Skin epidermis (tissue), 12 donors: ENCODE results near the gene UPB1.
"Not testable (repeated sequence)": the region's sequence is repeated elsewhere in the genome, so short reads cannot be mapped to it uniquely, and the experiment has no call there.

Source experiments
- H3K27ac ChIP-seq, 21 experiments: fragments of 200-600 bp; sonication (generic) in 11 of 21; one replicate each; pipeline ENCODE4 v1.5.0; 2020; ENCODE audit warnings: mild to moderate bottlenecking in 3 of 21, inconsistent platforms in 2 of 21, moderate library complexity in 2 of 21
- H3K4me3 ChIP-seq, 7 experiments: fragments of 200-600 bp; sonication (generic) in 2 of 7; one replicate each; pipeline ENCODE4 v1.5.0; 2020; ENCODE audit warnings: inconsistent platforms in 2 of 7, mild to moderate bottlenecking in 2 of 7, moderate library complexity in 1 of 7

The UPB1 gene

DNA sequence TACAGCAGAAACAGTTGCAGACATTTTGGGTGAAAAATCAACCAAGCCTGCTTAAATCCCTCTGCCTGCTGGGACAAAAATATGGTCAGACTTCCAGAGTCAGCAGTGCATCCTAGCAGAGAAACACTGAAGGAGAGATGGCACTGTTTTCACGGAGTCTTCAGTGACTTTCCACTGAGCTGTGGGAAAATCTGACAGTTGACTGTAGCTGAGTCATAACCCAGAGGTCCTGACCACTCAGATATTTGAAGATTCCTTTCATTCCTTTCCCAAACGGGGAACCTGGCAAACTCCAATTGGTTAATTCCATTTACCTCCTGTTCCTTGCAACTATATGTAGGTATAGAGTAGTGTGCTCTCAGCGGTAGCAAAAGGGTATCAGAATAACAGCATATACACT is 20.9 kb upstream of the UPB1 start:
- Histone ChIP-seq H3K4me3 (no peak overlapping the region), H3K27ac (peak overlapping the region in 3 of 21 experiments; percentile 3 to 56 (median 40))

DNA sequence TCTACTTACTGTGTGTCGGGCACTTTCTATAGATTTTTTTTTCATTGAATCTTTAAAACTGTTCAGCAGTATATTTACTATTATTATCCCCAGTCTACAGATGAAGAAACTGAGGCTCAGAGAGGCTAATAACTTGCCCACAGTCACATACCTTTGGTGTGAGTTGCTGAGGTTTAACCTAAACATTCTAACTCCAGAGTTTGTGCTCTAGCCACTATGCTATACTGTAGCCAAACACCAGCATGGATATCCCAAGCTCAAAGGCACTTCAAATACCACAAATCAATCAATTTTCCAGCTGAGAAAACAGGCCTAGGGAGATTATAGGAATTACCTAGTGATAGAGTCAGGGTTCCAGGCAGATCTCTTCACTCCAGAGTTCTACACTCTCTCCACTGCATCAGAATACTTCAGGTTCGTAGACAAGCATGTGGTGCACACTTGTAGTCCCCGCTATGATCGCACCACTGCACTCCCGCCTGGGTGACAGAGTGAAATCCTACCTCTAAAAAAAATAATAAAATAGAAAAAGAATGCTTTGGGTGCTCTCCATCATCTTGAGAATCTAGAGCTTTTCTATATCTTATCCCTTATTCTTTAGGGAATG is 20.4 kb upstream of the UPB1 start:
- Histone ChIP-seq H3K27ac (no peak overlapping the region), H3K4me3 (no peak overlapping the region)

DNA sequence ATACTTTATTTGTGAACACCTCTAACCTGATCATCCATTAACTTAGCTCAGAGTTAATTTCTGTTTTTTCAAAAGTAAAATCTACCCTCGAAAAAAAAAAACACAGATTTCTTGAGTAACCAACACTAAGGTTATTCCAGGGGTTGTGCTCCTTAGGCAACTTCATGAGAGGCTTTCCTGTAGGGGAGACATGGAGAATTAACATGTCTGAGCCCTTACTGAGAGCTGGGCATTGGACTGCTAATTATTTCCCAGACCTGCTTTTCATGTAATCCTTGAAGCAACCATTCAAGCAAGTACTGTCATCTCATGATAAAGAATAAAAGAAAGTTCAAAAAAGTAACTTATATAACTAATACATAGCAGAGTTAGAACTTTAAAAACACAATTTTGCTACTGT is 13.5 kb upstream of the UPB1 start:
- Histone ChIP-seq H3K4me3 (no peak overlapping the region), H3K27ac (no peak overlapping the region)

DNA sequence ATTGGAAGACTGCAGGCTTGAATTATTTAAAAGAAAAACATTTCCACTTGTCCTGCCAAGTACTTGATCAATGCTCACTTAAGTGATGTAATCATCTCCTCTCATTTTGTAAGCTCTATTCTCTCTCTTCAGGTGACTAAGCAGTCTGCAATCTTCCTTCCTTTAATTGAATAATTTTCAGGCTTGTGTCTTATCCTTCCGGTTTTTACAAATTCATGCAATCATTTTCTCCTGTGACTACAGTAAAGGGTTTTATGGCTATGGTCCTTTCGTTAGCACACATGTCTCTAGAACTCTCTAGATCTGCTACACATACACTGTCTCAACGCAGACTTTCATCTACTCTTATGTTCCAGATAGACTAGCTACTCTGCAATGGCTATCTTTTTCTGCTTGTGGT is 12.6 kb upstream of the UPB1 start:
- no peak overlapping the region for H3K27ac ChIP-seq
- H3K4me3 ChIP-seq = no peak overlapping the region

DNA sequence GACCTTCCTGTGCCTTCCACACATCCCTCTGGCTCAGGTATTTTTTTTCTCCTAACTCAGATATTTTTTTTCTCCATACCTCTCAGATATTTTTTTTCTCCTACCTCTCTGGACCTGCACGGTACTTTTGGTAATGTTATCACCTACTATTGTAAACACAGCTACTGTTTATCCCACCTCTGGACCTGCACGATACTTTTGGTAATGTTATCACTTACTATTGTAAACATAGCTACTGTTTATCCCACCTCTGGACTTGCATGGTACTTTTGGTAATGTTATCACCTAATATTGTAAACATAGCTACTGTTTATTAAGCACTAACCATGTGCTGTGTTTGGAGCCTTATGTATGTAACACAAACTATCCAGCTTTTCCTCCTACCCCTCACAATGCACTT is 12.1 kb upstream of the UPB1 start:
- no peak overlapping the region for H3K27ac ChIP-seq
- no peak overlapping the region for H3K4me3 ChIP-seq

DNA sequence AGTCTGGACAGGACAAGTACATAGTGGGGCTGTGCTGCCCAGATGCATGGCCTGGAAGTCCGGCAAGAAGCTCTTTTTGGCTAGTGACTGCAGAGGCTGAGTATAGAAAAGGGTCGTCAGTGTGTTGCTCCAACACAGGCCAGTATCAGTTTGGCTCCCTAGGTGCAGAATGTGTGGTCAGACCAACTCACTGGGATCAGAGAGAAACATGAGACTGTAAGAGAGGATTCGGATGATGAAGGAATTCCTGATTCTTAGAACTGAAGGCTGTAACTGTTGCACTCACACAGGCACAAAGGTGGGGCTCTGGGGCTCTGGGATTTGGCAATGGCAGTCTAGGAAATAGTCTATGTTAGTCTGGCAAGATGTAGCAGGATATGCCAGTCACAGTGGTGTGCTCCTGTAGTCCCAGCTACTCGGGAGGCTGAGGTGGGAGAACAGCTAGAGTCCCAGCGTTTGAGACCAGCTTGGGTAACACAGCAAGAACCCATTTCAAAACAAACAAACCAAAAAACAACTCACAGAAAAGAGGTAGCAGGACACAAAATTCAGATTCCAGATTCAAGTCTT is 11.1 kb upstream of the UPB1 start:
- H3K27ac ChIP-seq = no peak overlapping the region
- no peak overlapping the region for H3K4me3 ChIP-seq

DNA sequence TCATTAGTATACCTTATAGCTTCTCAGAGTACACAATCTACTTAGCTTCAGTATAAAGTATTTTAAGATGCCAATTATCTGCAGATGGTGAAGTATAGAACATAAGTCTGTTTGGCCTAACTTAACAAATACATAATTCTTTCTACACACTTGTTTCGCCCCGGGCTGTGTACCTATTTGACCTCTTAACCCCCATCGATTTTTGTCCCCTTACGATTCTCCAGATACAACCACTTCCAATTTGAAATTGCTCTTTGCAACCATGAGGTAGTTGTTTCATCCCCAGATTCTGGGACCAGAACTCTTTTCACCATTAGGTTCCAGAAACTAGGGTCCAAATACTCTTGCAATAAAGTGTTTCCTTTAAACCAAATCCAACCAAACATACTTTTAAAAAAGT is 10.0 kb upstream of the UPB1 start:
- Histone ChIP-seq H3K4me3 (no peak overlapping the region), H3K27ac (no peak overlapping the region)

DNA sequence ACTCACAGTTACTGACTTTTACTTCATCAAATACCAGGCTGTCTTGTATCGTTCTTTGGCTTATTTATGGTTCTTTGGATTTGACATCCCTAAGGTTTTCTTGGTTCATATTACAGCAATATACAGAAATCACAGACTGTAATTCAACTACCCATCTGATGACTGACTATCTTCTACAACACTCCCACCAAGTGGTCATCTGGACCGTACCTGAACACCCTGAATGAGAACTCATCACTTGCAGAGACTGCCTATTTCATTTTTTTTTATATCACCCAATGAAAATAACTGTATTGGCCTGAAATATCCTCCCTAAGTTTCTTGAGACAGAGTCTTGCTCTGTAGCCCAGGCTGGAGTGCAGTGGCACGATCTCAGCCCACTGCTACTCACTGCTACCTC is 9.5 kb upstream of the UPB1 start:
- H3K27ac ChIP-seq = no peak overlapping the region
- H3K4me3 ChIP-seq = no peak overlapping the region

DNA sequence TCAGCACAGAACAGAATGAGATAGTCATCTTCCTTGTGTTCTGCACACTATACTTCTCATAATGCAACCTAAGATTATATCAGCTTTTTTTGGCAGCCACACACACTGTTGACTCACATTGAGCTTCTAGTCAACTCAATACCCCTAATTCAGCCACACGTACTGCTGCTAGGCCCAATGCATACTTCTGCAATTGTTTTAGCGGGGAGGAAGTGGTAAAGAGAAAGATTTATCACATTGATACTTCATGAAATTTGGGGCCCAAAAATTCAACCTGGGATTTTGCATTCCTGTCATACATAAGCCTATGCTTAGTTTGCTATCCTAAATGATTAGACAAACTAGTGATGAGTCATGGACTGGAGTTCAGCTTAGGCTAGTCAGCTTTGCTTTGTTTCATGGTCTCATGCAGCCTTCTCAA is 8.6 kb upstream of the UPB1 start:
- Histone ChIP-seq H3K4me3 (no peak overlapping the region), H3K27ac (no peak overlapping the region)

DNA sequence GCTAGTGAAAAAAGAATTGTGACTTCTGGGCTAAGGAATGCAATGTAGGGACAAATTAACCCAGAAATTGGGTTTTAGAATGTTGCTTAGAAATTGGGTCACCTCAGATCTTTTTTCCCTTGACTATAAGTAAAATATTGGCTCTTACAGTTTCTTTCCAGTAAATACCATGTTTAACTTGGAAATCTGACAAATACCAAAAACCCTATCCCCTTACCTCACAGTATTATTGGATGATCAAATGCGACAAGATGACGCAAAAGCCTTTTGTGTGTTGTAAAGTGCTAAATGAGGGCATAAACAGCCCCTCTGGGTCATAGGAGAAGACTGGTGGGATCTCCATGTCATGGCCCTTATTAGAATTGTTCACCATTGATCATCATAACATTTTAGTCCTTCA is 6.1 kb upstream of the UPB1 start:
- H3K4me3 ChIP-seq = no peak overlapping the region
- H3K27ac ChIP-seq = no peak overlapping the region

DNA sequence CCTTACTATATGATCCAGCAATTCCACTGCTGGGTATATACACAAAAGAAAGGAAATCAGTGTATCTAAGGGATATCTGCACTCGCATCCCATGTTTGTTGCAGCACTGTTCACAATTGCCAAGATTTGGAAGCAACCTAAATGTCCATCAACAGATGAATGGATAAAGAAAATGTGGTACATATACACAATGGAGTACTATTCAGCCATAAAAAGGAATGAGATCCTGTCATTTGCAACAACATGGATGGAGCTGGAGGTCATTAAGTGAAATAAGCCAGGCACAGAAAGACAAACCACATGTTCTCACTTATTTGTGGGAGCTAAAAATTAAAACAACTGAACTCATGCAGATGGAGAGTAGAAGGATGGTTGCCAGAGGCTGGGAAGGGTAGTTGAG is 5.7 kb upstream of the UPB1 start:
- not testable (repeated sequence) for H3K27ac ChIP-seq, H3K4me3 ChIP-seq

DNA sequence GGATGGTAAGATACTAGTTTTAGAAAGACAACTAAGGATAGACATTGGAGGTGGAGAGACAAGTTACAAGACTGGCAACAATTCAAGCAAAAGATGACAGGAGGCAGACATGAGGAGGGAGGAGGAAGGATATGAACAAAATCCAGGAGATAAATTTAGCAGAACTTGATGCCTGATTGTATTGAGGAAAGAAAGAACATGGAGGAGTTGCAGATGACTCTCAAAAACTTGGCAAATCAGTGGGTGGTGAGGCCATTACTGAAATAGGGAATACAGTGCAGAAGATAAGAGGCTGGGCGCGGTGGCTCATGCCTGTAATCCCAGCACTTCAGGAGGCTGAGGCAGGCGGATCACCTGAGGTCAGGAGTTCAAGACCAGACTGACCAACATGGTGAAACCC is 2.7 kb upstream of the UPB1 start:
- Histone ChIP-seq H3K4me3 (no peak overlapping the region), H3K27ac (no peak overlapping the region)

DNA sequence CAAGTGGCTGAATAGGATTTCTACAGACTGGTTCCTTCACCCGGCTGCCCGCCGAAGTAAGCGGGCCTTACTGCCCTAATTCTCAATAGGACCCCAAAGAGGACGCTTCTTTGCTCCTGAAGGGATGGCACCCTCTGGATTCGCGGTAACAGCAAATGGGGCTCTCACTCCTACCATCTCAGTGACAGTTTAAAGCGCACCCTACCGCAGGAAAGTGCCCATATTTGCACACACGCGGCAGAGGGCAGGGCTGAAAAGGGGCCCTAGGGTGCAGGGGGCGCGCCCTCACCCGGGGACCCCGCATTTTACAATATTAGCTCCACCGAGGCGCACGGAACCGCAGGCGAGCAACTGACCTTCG is 985 bp upstream of the UPB1 start:
- H3K27ac ChIP-seq = no peak overlapping the region
- H3K4me3 ChIP-seq = peak overlapping the region in 1 of 7 experiments; percentile 35

DNA sequence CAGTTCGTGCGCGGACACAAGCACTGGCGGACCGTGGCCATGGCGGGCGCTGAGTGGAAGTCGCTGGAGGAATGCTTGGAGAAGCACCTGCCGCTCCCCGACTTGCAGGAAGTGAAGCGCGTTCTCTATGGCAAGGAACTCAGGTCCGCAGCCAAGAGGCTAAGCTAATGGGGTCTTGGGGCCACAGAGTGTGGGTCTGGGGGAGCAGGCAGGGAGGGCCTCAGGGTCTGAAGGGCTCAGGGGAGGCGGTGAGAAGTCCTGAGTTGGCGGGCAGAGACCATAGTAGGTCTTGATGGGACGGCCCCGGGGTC is 188 bp downstream of the UPB1 start:
- Histone ChIP-seq H3K27ac (no peak overlapping the region), H3K4me3 (peak overlapping the region in 1 of 7 experiments; percentile 35)

DNA sequence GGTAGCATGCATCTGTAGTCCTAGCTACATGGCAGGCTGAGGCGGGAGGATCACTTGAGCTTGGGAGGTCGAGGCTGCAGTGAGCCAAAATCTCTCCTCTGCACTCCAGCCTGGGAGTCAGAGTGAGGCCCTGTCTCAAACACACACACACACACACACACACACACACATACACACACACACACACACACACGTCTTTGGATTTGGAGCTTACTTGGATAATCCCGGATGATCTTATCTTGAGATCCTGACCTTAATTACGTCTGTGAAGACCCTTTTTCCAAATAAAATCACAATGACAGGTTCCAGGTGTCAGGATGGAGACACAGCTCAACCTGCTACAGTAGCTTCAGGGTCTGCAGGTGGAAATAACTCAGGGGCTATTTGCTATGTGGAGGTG is 1.1 kb downstream of the UPB1 start:
- Histone ChIP-seq H3K4me3 (no peak overlapping the region), H3K27ac (no peak overlapping the region)

DNA sequence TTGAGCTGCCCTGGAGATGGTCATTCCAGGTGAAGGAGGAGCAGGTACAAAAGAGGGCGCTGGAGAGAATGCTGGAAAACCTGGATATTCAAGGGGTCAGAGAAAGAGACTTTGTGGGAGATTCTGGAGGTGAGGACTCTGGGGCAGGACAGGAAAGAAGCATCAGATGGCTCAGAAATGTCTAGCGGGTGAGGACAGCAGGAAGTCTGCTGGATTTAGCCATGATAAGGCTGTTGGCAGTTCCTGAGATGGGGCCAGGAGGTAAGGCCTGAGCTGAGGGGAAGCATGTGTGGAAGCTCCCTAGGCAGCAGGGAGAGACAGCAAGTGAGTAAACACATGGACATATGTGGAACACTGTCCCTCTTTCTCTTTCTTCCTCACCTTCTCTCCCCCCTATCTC is 1.5 kb downstream of the UPB1 start:
- no peak overlapping the region for H3K4me3 ChIP-seq
- H3K27ac ChIP-seq = no peak overlapping the region

DNA sequence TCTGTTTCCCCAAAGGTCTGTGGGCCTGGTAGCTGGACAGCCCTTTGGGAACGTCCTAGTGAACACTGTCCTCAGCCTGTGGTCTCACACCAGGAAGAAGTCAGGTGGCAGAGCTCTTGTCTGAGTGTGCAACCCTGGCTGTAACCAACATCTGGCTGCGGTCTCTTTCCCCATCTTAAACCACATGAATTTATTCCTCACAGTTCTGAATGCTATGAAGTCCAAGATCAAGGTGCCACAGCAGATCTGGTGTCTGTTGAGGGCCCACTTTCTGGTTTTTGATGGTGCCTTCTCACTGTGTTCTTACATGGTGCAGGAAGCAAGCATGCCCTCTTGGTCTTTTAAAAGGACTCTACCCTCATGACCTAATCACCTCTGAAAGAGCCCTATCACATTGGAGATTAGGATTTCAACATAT is 2.7 kb downstream of the UPB1 start:
- no peak overlapping the region for H3K4me3 ChIP-seq
- H3K27ac ChIP-seq = no peak overlapping the region

DNA sequence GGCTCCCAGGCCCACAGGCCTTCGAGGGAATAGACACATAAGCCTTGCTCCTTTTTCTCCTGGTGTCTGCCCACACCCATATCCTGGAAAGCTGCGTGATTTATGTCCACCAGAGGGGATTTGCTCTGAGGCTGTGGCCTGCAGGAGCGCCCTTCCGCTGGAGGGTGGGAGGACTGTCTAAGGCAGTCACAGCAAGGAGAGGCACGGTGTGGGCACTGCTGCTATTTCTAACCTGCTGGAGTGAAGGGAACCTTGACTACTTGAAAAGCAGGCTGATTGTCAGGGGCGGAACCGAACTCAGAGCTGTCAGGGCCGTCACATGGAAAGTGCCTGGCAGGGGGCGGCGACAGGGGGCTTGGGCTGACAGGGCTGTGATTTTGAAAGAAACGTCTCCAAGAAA is 3.7 kb downstream of the UPB1 start:
- Histone ChIP-seq H3K27ac (no peak overlapping the region), H3K4me3 (no peak overlapping the region)

DNA sequence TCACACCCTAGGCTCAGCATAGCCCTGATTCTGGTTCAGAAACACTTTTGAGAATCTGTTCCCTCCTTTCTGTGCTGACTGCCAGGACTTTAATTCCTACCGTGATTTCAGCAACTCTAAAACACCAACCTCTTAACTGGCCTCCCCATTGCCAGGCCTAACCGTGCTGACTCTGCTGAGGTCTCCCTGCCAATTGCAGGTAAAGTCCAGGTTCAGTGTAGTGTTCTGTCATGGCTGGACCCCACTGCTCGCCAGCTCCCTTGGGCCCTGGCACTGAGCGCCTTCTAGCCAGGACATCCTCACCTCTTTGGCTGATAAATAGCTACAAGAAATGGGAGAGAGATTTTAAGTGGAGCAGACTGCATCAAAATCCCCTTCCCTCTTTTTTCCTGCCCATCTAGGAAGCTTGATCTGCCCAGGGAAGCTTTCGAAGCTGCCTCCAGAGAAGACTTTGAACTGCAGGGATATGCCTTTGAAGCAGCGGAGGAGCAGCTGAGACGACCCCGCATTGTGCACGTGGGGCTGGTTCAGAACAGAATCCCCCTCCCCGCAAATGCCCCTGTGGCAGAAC is 4.7 kb downstream of the UPB1 start:
- H3K27ac ChIP-seq = no peak overlapping the region
- no peak overlapping the region for H3K4me3 ChIP-seq

DNA sequence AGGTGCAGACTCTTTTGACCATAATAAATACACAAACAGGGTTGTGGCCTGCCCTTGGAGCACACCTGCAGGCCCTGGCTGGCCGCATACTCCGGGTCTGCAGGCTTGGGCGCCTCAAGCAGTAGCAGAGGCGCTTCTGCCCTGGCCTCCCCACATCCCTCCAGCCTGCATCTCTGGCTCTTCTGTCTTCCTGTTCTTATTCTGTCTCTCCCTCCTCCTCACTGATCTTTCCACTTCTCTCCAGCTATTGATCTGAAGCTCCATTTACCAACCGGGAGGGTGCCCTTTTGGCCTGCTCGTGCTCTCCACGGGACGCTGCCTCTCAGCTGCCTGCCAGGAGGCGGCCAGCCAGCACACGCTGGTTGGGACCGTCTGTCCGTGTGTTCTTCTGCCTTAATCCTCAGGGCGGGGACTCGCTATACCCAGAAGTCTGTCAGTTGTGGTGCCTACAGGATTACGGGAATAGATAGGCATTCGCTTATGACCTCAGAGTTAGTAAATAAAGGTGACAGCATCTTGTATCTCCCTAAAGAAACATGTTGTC is 5.2 kb downstream of the UPB1 start:
- Histone ChIP-seq H3K4me3 (no peak overlapping the region), H3K27ac (no peak overlapping the region)

DNA sequence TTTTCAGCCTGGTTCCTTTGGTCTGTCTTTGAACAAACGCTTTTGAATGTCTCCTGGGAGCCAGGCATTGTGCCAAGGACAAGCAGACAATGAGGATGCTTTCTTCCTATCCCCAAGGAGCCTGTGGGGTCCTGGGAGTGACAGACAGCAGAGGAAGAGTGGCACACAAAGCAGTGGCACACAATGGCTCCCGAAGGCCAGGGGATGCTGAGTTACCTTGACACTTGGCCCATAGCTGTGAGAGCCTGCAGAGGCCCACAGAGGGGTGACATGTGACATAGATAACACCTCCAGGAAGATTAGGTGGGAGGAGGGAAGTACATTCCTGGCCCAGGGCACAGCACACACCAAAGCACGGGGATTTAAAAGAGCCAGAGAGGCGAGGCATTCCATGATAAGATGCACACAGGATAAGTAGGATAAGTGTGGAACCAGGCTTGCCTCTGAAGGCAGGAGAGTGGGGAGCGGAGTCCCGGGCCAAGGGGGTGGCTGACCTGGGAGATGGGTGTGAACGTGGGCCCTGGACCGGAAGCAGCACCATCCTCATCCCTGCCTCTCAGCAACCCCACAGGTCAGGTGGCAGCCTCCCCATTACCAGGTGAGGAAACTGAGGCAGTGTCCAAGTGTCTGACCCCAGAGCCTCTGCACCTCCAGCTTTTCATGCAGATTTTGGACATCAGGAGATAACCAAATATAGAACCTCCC is 6.3 kb downstream of the UPB1 start:
- H3K4me3 ChIP-seq = no peak overlapping the region
- no peak overlapping the region for H3K27ac ChIP-seq
